B cell (primary cell): ENCODE measurements around the gene FAAH. TPM values are rescaled to one million over a fixed set of nuclear protein-coding genes. Genes with fewer than 3 reads are reported as not detected.

Experiments used
- ATAC-seq: fragments of 200-7000 bp; cut with Tn5 transposase; one replicate; pipeline ENCODE4 v1.10.0; 2021; ENCODE audit warnings: low read depth, mild to moderate bottlenecking, moderate number of reproducible peaks, moderate library complexity
- CTCF ChIA-PET: fragments of 350-600 bp; sonication (Branson Sonifier 250); formaldehyde crosslinking; loops from one replicate; lab custom pipeline; 2021; ENCODE audit warnings: antibody characterized with exemption, inconsistent platforms; lab: Charles Lee
- POLR2A ChIA-PET: fragments of 350-600 bp; sonication (Branson Sonifier 250); formaldehyde crosslinking; loops from one replicate; lab custom pipeline; 2021; ENCODE audit warnings: antibody characterized with exemption; lab: Charles Lee
- DNase-seq: peaks from one replicate; pipeline ENCODE4 v3.0.0; 2013
- H2AFZ ChIP-seq: 2 replicates; pipeline ENCODE4 v1.6.1; 2012; ENCODE audit warnings: mild to moderate bottlenecking, low read depth, low read length; ENCODE audit not compliant: insufficient read depth, poor library complexity, severe bottlenecking
- H3K27ac ChIP-seq, 2 donors: 1 replicate in 1 of 2; 2 replicates in 1 of 2; pipeline ENCODE4 v1.5.1; 2012 to 2013; ENCODE audit warnings: low read length in 2 of 2, mild to moderate bottlenecking in 2 of 2, moderate library complexity in 1 of 2
- H3K27me3 ChIP-seq, 4 experiments: fragments of 200-600 bp in 1 of 4; sonication (generic) in 1 of 4; replicated peaks in 1 of 4; 1 replicate in 2 of 4; 2 replicates in 2 of 4; pipeline versions ENCODE4 v1.6.1 to v1.7.0; 2013 to 2016; ENCODE audit warnings: low read length in 3 of 4, mild to moderate bottlenecking in 2 of 4, mixed read lengths in 1 of 4, moderate library complexity in 1 of 4; ENCODE audit not compliant: insufficient read depth in 4 of 4, control insufficient read depth in 3 of 4; ENCODE audit errors: control extremely low read depth in 1 of 4
- H3K36me3 ChIP-seq, 2 experiments: replicated peaks in 1 of 2; 1 replicate in 1 of 2; 2 replicates in 1 of 2; pipeline versions ENCODE4 v1.6.1 to v1.7.1; 2013; ENCODE audit warnings: low read length in 1 of 2; ENCODE audit not compliant: insufficient read depth in 2 of 2, control insufficient read depth in 1 of 2; ENCODE audit errors: control extremely low read depth in 1 of 2, extremely low read depth in 1 of 2
- H3K4me1 ChIP-seq, 2 donors: fragments of 200-600 bp in 1 of 2; sonication (generic) in 1 of 2; 1 replicate in 1 of 2; 2 replicates in 1 of 2; pipeline versions ENCODE4 v1.5.1 to v1.6.1; 2013 to 2017; ENCODE audit warnings: low read length in 2 of 2; ENCODE audit not compliant: control insufficient read depth in 2 of 2, insufficient read depth in 2 of 2
- H3K4me2 ChIP-seq: replicated peaks from 2 replicates; pipeline ENCODE3; 2012; ENCODE audit warnings: mild to moderate bottlenecking, low read depth, low read length; ENCODE audit not compliant: poor library complexity, severe bottlenecking
- H3K4me3 ChIP-seq, 5 experiments: fragments of 200-600 bp in 1 of 5; sonication (generic) in 1 of 5; 1 replicate in 3 of 5; 2 replicates in 2 of 5; pipeline versions ENCODE4 v1.5.1 to v1.7.0; 2011 to 2016; ENCODE audit warnings: low read length in 4 of 5, mild to moderate bottlenecking in 4 of 5, low read depth in 2 of 5, control low read depth in 1 of 5, moderate library complexity in 1 of 5; ENCODE audit not compliant: insufficient read depth in 1 of 5; ENCODE audit errors: control extremely low read depth in 1 of 5, extremely low read depth in 1 of 5
- H3K79me2 ChIP-seq: fragments of 200-600 bp; sonication (generic); one replicate; pipeline ENCODE4 v1.6.0; 2016; ENCODE audit warnings: low read length; ENCODE audit not compliant: control insufficient read depth, insufficient read depth
- H3K9ac ChIP-seq: fragments of 200-600 bp; sonication (generic); 2 replicates; pipeline ENCODE4 v1.6.1; 2017; ENCODE audit warnings: mild to moderate bottlenecking, low read length, moderate library complexity
- H3K9me3 ChIP-seq, 3 donors: one replicate each; pipeline versions ENCODE4 v1.6.1 to v1.7.1; 2013; ENCODE audit warnings: low read length in 2 of 3; ENCODE audit not compliant: control insufficient read depth in 2 of 3, insufficient read depth in 1 of 3; ENCODE audit errors: control extremely low read depth in 1 of 3
- H4K20me1 ChIP-seq: 2 replicates; pipeline ENCODE4 v1.6.0; 2012; ENCODE audit warnings: mild to moderate bottlenecking, low read length; ENCODE audit not compliant: insufficient read depth, control insufficient read depth, poor library complexity, severe bottlenecking
- H3K27ac Mint-ChIP-seq: one replicate; pipeline ENCODE4 v1.8.0; 2021; ENCODE audit warnings: mixed read lengths
- H3K27me3 Mint-ChIP-seq: one replicate; pipeline ENCODE4 v1.8.0; 2021; ENCODE audit warnings: mixed read lengths
- H3K4me1 Mint-ChIP-seq: one replicate; pipeline ENCODE4 v1.8.0; 2021; ENCODE audit warnings: mixed read lengths
- H3K4me3 Mint-ChIP-seq: one replicate; pipeline ENCODE4 v1.8.0; 2021; ENCODE audit warnings: mixed read lengths
- H3K9me3 Mint-ChIP-seq: one replicate; pipeline ENCODE4 v1.8.0; 2022; ENCODE audit warnings: mixed read lengths; ENCODE audit not compliant: insufficient read depth
- EZH2 ChIP-seq: IDR thresholded peaks from 2 replicates; pipeline ENCODE4 v1.6.1; 2012; ENCODE audit warnings: borderline replicate concordance, low read depth, mild to moderate bottlenecking, moderate library complexity, low read length; ENCODE audit not compliant: insufficient read depth, poor library complexity, severe bottlenecking
- WGBS: methylation state at CpG from one replicate; pipeline ENCODE4 v1.1.5; 2013; ENCODE audit warnings: missing lambda C conversion rate; ENCODE audit not compliant: insufficient coverage; 5-methylcytosine and 5-hydroxymethylcytosine counted together
- intact Hi-C: fragments of 100-400 bp; cut with micrococcal nuclease; formaldehyde crosslinking; loops from one replicate; pipeline ENCODE4 v1.10.0; 2022
- polyA plus RNA-seq: library from polyadenylated mRNA; depleted of rRNA; stranded (reverse); fragments of >200 nt; gene quantifications from 2 replicates; pipeline ENCODE4 v1.2.3, GENCODE V29; 2012
- total RNA-seq, 2 donors: library from RNA; stranded (reverse); fragments of 120-200 nt in 1 of 2; gene quantifications; 1 replicate in 1 of 2; 2 replicates in 1 of 2; pipeline versions ENCODE4 v1.2.3 to v1.2.4, GENCODE V29; 2013 to 2022
- TF ChIP-seq, protein P1 (sequence below): fragments of 200-600 bp; IDR thresholded peaks from one replicate; pipeline ENCODE4 v1.8.0; 2022; ENCODE audit warnings: antibody characterized with exemption, mild to moderate bottlenecking

The FAAH gene
- total and polyA plus RNA-seq, 2 donors (not counting 1 experiment from before 2014, with no cell fraction given): 5.6 to 9.6 TPM

DNA sequence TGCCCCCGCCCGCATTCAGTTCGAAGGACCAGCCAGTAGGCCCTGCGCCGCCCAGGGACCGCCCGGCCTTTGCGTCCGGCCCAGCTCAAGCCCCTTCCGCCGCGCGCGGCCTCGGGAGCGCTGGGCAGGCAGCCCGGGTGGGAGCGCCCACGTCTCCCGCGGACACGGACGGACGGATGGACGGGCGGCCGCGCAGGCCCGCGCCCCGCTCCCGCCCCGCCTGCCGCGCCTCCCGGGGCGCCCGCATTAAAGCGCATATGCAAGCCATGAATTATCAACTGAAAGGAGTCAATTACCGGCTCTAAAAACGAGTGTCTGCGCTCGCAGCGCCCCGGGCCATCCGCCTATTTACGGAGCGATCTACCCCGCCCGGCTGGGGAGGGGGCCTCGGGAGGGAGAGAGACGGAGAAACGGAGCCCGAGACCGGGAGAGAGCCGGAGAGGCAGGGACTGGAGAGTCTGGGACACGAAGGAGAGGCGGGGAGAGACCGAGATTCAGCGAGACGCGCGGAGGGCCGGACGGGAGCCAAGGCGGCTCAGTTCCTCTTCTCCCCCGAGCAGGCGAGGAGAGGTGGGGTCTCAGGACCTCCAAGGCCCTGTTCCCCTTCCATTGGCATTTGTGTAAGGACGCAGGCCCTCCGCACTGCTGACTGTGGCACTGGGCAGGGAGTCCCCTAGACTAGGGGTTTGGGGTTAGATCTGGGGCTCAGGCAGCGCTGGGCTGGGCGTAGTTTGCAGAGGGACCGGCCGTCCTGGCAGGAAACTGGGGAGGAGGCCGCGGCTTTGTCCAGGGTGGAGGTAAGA is 54.2 kb downstream of the FAAH start:
- peaks cover 16% of the 10 kb centered on the region for H3K4me1 Mint-ChIP-seq
- Histone ChIP-seq H2AFZ (peak overlapping the region; percentile 56), H3K79me2 (no peaks in the 10 kb centered on the region), H4K20me1 (no peaks in the 10 kb centered on the region), H3K9me3 (peaks cover 0 to under 1% (median 0%) of the 10 kb centered on the region in 3 donors), H3K36me3 (no peaks in the 10 kb centered on the region), H3K4me3 (peak overlapping the region in 1 of 5 experiments; percentile 5), H3K9ac (peak overlapping the region; percentile 19), H3K4me1 (peaks cover 6 to 10% of the 10 kb centered on the region in 2 donors), H3K27ac (no peak overlapping the region), H3K4me2 (peak overlapping the region; percentile 57), H3K27me3 (peaks cover 0 to 66% (median 19%) of the 10 kb centered on the region in 4 experiments)
- no peaks in the 10 kb centered on the region for H3K9me3 Mint-ChIP-seq
- peaks cover 59% of the 10 kb centered on the region for H3K27me3 Mint-ChIP-seq
- H3K27ac Mint-ChIP-seq: peak overlapping the region; percentile 12
- CTCF ChIA-PET: interaction anchor here (0.7 to 4.9 kb wide), 7 partner anchors 10 to 277 kb away, joined by 3 to 122 read pairs (median 7); no protein-coding TSS in a partner anchor
- POLR2A ChIA-PET: no interaction called here
- 8% methylated on average over 75 of the region's 76 CpGs for WGBS
- ATAC-seq (no peak), DNase-seq (peak; percentile 25)
- intact Hi-C loops: loop anchor here (5.0 kb wide), 1 partner anchor 99 kb away; no protein-coding TSS in a partner anchor
- TF ChIP-seq, protein P1, sequence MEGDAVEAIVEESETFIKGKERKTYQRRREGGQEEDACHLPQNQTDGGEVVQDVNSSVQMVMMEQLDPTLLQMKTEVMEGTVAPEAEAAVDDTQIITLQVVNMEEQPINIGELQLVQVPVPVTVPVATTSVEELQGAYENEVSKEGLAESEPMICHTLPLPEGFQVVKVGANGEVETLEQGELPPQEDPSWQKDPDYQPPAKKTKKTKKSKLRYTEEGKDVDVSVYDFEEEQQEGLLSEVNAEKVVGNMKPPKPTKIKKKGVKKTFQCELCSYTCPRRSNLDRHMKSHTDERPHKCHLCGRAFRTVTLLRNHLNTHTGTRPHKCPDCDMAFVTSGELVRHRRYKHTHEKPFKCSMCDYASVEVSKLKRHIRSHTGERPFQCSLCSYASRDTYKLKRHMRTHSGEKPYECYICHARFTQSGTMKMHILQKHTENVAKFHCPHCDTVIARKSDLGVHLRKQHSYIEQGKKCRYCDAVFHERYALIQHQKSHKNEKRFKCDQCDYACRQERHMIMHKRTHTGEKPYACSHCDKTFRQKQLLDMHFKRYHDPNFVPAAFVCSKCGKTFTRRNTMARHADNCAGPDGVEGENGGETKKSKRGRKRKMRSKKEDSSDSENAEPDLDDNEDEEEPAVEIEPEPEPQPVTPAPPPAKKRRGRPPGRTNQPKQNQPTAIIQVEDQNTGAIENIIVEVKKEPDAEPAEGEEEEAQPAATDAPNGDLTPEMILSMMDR: no peak
- no peak for TF ChIP-seq EZH2
- H3K4me3 Mint-ChIP-seq: peak overlapping the region; percentile 61
